Measurements from ENCODE around the gene PKN1.
"Not testable (repeated sequence)": the region's sequence is repeated elsewhere in the genome, so short reads cannot be mapped to it uniquely, and the experiment has no call there.

The PKN1 gene

GRCh38 chr19:14492756-14493337 is 59.7 kb downstream of the PKN1 start:
- DNase-seq: no peak

DNA sequence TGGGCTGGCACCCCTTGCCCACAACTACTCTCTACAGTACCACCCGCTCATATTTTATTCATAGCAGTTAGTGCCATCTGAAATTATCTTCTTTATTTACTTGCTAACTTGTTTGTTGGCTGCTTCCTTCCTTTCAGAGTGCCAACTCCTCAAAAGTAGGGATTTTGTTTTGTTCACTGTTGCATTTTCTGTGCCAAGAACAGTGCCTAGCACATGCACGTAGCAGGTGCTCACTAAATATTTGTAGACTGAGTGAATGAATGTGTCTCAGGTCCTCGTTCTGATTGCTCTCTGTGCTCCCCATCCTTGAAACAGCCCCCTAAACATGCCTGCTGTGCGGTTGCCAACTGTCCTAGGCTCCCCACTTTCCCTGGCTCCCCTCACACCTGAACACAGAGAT is 61.3 kb downstream of the PKN1 start:
- no peak for DNase-seq

- DNase-seq: peak; percentile 46
Observed at GRCh38 chr19:14494910-14495671, 62.0 kb downstream of the PKN1 start.

GRCh38 chr19:14495672-14496028 is 62.5 kb downstream of the PKN1 start:
- peak; percentile 70 for DNase-seq

GRCh38 chr19:14496029-14496833 is 63.1 kb downstream of the PKN1 start, which contains the start of gene GIPC1:
TSS of gene GIPC1 (minus strand) at chr19:14496127. CDS start at chr19:14482976, 13,151 bp downstream.
- peak; percentile 99 for DNase-seq

GRCh38 chr19:14496834-14497227 is 63.7 kb downstream of the PKN1 start:
- no peak for DNase-seq

- DNase-seq: peak; percentile 62
Observed at GRCh38 chr19:14497228-14497921, 64.3 kb downstream of the PKN1 start.

- DNase-seq: no peak
Observed at GRCh38 chr19:14502334-14503092, 69.4 kb downstream of the PKN1 start.

GRCh38 chr19:14503285-14503684 is 70.2 kb downstream of the PKN1 start:
- no peak for DNase-seq

DNA sequence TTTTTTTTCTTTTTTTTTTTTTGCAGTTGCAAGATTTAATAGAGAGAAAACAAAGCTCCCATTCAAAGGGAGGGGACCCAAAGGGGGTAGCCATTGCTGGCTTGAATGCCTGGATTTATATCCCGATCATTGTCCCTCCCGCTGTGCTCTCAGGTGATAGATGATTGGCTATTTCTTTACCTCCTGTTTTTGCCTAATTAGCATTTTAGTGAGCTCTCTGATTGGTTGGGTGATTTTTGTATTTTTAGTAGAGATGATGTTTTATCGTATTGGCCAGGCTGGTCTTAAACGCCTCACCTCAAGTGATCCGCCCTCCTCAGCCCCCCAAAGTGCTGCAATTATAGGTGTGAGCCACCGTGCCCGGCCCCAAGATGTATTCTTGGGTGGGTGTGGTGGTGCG is 71.5 kb downstream of the PKN1 start:
- not testable (repeated sequence) for DNase-seq

DNA sequence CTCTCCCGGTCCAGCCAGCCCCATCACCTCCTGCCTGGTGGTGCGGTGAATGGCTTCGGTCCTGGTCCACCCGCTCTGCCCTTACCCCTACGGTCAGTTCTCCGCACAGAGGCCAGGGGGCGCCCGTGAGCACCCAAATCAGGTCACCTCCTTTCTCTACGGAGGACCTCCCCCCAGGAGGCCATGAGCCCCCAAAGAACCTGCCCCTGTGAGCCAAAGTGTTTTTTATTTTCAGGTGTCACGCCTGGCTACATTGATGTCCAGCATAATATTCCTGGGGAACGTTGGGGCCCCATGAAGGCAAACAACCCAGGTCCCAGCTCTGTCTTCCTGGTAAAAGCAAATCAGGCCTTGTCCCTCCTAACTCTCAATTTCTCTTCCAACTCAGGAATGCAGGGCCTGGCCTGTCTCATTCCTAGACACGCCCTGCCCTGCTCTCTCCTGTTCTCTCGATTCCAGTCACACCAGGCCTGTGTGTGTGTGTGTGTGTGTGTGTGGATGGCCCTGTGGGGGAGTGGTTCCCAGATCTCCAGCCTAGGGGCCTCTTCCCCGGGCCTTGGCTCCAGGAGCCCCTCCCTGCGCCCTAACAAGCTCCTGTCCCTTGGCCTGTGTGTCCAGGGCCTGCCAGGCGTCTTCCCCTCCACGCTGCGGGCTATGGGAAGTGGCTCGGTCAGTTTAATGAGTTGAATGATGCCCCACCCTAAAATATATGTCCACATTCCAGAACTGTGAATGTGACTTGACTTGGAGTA is 72.6 kb downstream of the PKN1 start:
- peak; percentile 62 for DNase-seq

DNA sequence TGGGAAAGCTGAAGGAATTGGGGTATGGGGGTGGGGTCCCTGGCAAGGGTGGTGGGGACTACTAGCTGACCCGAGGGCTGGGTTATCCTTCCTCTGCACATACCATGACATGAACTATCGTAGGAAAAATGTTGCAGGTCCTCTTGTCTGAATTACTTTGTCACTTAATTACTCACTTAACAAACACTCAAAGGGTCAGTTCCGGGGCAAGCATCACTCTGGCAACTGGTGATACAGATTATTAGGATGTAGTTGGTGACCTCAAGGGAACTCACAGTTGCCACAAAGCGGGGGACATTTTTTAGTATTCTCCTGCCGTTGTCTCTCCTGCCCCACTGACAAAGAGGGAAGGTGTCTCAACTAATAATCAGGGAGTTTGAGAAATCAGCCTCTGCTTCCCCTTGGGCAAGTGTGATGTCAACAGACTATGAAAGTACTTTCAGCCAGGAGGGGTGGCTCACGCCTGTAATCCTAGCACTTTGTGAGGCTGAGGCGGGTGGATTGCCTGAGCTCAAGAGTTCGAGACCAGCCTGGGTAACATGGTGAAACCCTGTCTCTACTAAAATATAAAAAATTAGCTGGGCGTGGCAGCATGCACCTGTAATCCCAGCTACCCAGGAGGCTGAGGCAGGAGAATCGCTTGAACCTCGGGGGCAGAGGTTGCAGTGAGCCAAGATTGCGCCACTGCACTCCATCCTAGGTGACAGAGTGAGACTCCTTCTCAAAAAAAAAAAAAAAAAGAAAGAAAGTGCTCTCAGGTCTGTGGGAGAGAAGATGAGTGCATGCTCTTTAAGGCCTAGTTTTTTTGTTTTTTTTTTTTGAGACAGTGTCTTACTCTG is 74.8 kb downstream of the PKN1 start:
- DNase-seq: no peak

DNA sequence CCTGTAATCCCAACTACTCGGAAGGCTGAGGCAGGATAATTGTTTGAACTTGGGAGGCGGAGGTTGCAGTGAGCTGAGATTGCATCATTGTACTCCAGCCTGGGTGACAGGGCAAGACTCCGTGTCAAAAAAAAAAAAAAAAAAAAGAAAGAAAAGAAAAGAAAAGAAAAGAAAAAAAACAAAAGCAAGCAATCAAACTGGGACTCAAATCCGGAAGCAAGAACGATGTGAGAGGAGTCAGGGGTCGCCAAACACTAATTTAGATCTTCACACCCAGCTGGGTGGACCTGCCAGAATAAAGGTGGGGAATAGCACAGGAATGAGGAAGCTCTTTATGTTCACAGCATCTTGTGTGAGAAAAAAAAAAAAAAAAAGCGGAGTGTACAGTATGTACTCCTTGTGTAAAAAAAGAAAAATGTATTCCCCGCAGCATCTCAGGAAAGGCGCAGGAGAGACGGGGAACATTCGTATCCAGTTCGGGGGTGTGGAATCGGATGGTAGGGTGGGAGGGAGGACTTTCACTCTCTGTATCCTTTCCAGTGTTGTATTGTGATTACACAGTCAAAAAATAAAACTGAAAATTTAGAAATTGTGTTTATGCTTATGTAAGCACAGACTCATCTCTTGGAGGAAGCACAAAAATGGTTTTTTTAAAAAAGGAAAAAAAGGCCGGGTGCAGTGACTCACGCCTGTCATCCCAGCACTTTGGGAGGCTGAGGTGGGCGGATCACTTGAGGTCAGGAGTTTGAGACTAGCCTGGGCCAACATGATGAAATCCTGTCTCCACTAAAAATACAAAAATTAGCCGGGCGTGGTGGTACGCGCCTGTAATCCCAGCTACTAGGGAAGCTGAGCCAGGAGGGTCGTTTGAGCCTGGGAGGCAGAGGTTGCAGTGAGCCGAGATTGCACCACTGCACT is 77.5 kb downstream of the PKN1 start:
- DNase-seq: no peak

DNA sequence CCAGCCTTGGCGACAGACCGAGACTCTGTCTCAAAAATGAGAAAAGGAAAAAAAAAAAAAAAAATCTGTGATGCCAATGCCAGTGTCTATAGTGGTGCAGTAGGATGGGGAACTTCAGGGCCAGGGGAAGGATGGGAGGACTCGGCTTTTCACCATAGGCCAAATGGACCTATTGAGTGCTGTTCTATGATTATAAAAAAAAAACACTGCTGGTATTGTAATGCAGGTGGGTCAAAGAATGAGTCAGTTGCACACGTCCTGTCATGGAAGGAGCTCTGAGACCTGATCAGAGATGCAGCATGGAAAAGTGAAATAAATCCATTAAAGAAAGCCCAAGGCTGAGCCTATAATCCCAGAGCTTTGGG is 78.1 kb downstream of the PKN1 start:
- DNase-seq: no peak

DNA sequence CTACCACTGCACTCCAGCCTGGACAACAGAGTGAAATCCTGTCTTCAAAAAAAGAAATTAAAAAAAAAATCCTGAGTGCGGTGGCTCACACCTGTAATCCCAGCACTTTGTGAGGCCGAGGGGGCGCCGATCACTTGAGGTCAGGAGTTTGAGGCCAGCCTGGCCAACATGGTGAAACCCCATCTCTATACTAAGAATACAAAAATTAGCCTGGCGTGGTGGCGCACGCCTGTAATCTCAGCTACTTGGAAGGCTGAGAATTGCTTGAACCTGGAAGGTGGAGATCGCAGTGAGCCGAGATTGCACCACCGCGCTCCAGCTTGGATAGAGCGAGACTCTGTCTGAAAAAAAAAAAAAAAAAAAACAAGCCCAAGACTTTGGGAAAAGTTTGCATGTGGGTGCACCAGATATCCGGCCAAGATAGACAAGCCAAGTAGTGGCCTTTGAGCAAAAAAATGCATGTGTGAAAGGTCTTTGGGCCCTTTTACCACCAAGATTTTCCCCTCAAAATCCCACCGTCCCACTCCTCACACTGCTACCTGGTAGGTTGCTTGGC is 79.4 kb downstream of the PKN1 start:
- DNase-seq: no peak

- no peak for DNase-seq
Observed at GRCh38 chr19:14514215-14514863, 81.2 kb downstream of the PKN1 start.

- no peak for DNase-seq
Observed at GRCh38 chr19:14515501-14516047, 82.5 kb downstream of the PKN1 start.

DNA sequence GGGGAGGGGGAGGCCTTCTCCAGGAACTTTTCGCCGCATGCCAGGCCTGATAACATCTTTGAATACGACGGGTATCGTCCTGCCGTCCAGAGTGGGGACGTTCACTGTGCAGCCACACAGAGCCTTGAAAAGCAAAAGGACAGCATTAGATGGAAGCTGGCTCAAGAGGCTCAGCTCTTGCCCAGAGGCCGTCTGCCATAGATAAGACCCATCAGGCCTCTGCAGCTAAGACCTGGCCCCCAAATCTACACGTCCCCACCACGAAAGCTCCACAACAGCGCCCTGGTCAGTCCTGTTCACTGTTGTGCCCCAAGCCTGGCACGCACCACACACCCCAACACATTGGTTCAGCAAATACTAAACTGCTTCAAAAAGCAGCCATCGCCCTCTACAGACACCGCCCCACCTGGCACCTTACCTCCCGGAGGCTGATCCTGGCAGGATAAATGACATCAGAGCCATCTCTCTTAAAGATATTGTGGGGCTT is 83.0 kb downstream of the PKN1 start:
- no peak for DNase-seq
